WTC11 (cell line): ENCODE data around the gene FATE1. TPM values are rescaled to one million over a fixed set of nuclear protein-coding genes. Genes with fewer than 3 reads are reported as not detected.

Experiments used
- ATAC-seq: fragments of 200-7000 bp; cut with Tn5 transposase; 2 replicates; pipeline ENCODE4 v1.10.0; 2021; ENCODE audit warnings: mild to moderate bottlenecking, moderate library complexity
- CTCF ChIA-PET: fragments of 300-600 bp; sonication (Branson Sonifier 250); formaldehyde crosslinking; loops from one replicate; lab custom pipeline; 2021; ENCODE audit warnings: antibody characterized with exemption; lab: Charles Lee
- POLR2A ChIA-PET: fragments of 350-600 bp; sonication (Branson Sonifier 250); formaldehyde crosslinking; loops from one replicate; lab custom pipeline; 2021; ENCODE audit warnings: antibody characterized with exemption; lab: Charles Lee
- DNase-seq: peaks from one replicate; pipeline ENCODE4 v3.0.0; 2021; ENCODE audit warnings: low spot score
- H3K27ac Mint-ChIP-seq: 2 replicates; pipeline ENCODE4 v1.8.0; 2021; ENCODE audit warnings: mixed read lengths
- H3K27me3 Mint-ChIP-seq: 2 replicates; pipeline ENCODE4 v1.8.0; 2021; ENCODE audit warnings: low read depth, mild to moderate bottlenecking, moderate library complexity, mixed read lengths
- H3K36me3 Mint-ChIP-seq: 2 replicates; pipeline ENCODE4 v1.8.0; 2021; ENCODE audit warnings: mixed read lengths
- H3K4me1 Mint-ChIP-seq: 2 replicates; pipeline ENCODE4 v1.8.0; 2022; ENCODE audit warnings: mixed read lengths
- H3K4me3 Mint-ChIP-seq: 2 replicates; pipeline ENCODE4 v1.8.0; 2021; ENCODE audit warnings: mild to moderate bottlenecking, moderate library complexity, mixed read lengths
- H3K9me3 Mint-ChIP-seq: 2 replicates; pipeline ENCODE4 v1.8.0; 2021; ENCODE audit warnings: mixed read lengths
- ATF3 ChIP-seq: sonication (generic); formaldehyde crosslinking; conservative IDR thresholded peaks from 2 replicates; pipeline ENCODE4 v1.8.1; 2022; ENCODE audit warnings: mild to moderate bottlenecking, missing genetic modification reagents
- EMX1 ChIP-seq: fragments of 250-450 bp; sonication (Bioruptor Pico); IDR thresholded peaks from 2 replicates; pipeline ENCODE4 v1.8.0; 2021; ENCODE audit warnings: mild to moderate bottlenecking
- FOXJ3 ChIP-seq: sonication (generic); formaldehyde crosslinking; IDR thresholded peaks from 2 replicates; pipeline ENCODE4 v1.9.0; 2021; ENCODE audit warnings: missing genetic modification reagents, mild to moderate bottlenecking, borderline replicate concordance
- FOXP4 ChIP-seq: sonication (generic); formaldehyde crosslinking; IDR thresholded peaks from 2 replicates; pipeline ENCODE4 v1.8.0; 2022; ENCODE audit warnings: mild to moderate bottlenecking, missing genetic modification reagents
- HMGXB4 ChIP-seq: sonication (generic); formaldehyde crosslinking; IDR thresholded peaks from 2 replicates; pipeline ENCODE4 v1.8.1; 2023; ENCODE audit warnings: mild to moderate bottlenecking, moderate library complexity, missing genetic modification reagents
- JUN ChIP-seq: sonication (generic); formaldehyde crosslinking; IDR thresholded peaks from 2 replicates; pipeline ENCODE4 v1.8.0; 2023; ENCODE audit warnings: mild to moderate bottlenecking, missing genetic modification reagents
- MXD4 ChIP-seq: fragments of 250-450 bp; sonication (Bioruptor Pico); IDR thresholded peaks from 2 replicates; pipeline ENCODE4 v1.8.0; 2021; ENCODE audit warnings: mild to moderate bottlenecking, moderate library complexity, borderline replicate concordance
- NFATC4 ChIP-seq: fragments of 250-450 bp; sonication (Bioruptor Pico); IDR thresholded peaks from 2 replicates; pipeline ENCODE4 v1.9.0; 2021; ENCODE audit warnings: mild to moderate bottlenecking
- TP53 ChIP-seq: sonication (generic); formaldehyde crosslinking; IDR thresholded peaks from 2 replicates; pipeline ENCODE4 v1.8.1; 2023; ENCODE audit warnings: mild to moderate bottlenecking, missing genetic modification reagents
- ZNF219 ChIP-seq: sonication (generic); formaldehyde crosslinking; IDR thresholded peaks from 2 replicates; pipeline ENCODE4 v1.8.0; 2023; ENCODE audit warnings: missing genetic modification reagents, mild to moderate bottlenecking, borderline replicate concordance
- total RNA-seq: library from RNA; stranded (reverse); gene quantifications from 3 replicates; pipeline ENCODE4 v1.2.3, GENCODE V29; 2021
- TF ChIP-seq, protein P1 (sequence below): sonication (generic); formaldehyde crosslinking; IDR thresholded peaks from 2 replicates; pipeline ENCODE4 v1.8.0; 2022; ENCODE audit warnings: mild to moderate bottlenecking, missing genetic modification reagents
- TF ChIP-seq, protein P2 (sequence below): sonication (generic); formaldehyde crosslinking; IDR thresholded peaks from 2 replicates; pipeline ENCODE4 v1.8.1; 2022; ENCODE audit warnings: missing genetic modification reagents, borderline replicate concordance
- TF ChIP-seq, protein P3 (sequence below): sonication (generic); formaldehyde crosslinking; IDR thresholded peaks from 2 replicates; pipeline ENCODE4 v1.8.0; 2022; ENCODE audit warnings: missing genetic modification reagents
- TF ChIP-seq, protein P4 (sequence below): fragments of 250-450 bp; sonication (Bioruptor Pico); conservative IDR thresholded peaks from 2 replicates; pipeline ENCODE4 v1.9.0; 2021; ENCODE audit warnings: mild to moderate bottlenecking

FATE1 gene
- total RNA-seq, 1 experiment from 2014 or later = not detected

DNA sequence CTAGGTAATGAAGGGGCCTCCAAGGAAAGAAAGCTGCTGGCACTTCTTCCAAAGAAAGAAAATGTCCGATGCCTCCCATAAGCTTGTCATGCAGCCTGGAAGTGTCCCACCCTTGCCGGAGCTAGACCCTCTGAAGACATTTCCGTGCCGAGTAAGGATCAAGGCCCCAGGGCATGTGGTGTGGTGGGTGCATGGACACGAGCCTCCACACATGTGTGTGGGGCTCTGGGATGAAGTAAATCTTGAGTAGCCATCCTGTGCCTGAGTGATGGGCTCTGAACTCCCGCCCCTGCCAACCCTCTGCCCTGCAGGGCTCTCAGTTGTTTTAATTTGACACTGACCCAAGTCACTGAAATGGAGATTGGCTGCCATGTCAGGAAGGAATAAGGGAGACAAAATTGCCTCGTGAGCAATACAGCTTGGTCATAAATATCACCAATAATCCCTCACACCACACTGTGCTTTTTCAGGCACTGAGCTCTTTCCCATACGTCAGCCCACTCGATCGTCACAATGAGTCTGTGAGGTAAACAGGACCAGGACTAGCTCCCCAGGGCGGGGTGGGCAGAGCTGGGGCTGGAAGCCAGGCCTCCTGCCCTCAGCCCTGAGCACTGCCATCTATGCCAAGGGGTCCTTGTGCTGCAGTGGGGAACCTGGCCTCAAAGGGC is 43.3 kb downstream of the FATE1 start:
- DNase-seq (no peak), ATAC-seq (no peak)
- Mint-ChIP-seq H3K27ac (no peak overlapping the region), H3K4me3 (no peak overlapping the region), H3K27me3 (no peaks in the 10 kb centered on the region; the same call in 1 of the 2 replicates), H3K36me3 (no peaks in the 10 kb centered on the region), H3K9me3 (no peaks in the 10 kb centered on the region), H3K4me1 (no peaks in the 10 kb centered on the region; the same call in 1 of the 2 replicates)
- POLR2A ChIA-PET = no interaction called here
- TF ChIP-seq EMX1 (CRISPR knock-in tag) (no peak), HMGXB4 (CRISPR knock-in tag) (no peak), FOXJ3 (no peak), NFATC4 (no peak), ATF3 (CRISPR knock-in tag) (no peak)
- TF ChIP-seq, protein P1, sequence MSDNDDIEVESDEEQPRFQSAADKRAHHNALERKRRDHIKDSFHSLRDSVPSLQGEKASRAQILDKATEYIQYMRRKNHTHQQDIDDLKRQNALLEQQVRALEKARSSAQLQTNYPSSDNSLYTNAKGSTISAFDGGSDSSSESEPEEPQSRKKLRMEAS (CRISPR knock-in tag) = no peak
- CTCF ChIA-PET = no interaction called here

- Mint-ChIP-seq H3K27me3 (no peaks in the 10 kb centered on the region), H3K27ac (no peak overlapping the region), H3K4me1 (no peaks in the 10 kb centered on the region), H3K4me3 (no peak overlapping the region), H3K36me3 (no peaks in the 10 kb centered on the region), H3K9me3 (no peaks in the 10 kb centered on the region)
- no peak for TF ChIP-seq MXD4 (CRISPR knock-in tag)
- TF ChIP-seq, protein P2, sequence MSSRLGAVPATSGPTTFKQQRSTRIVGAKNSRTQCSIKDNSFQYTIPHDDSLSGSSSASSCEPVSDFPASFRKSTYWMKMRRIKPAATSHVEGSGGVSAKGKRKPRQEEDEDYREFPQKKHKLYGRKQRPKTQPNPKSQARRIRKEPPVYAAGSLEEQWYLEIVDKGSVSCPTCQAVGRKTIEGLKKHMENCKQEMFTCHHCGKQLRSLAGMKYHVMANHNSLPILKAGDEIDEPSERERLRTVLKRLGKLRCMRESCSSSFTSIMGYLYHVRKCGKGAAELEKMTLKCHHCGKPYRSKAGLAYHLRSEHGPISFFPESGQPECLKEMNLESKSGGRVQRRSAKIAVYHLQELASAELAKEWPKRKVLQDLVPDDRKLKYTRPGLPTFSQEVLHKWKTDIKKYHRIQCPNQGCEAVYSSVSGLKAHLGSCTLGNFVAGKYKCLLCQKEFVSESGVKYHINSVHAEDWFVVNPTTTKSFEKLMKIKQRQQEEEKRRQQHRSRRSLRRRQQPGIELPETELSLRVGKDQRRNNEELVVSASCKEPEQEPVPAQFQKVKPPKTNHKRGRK (CRISPR knock-in tag) = peak; percentile 79; the same call in 1 of the 2 replicates
- no peak for TF ChIP-seq FOXP4 (CRISPR knock-in tag)
- TF ChIP-seq, protein P3, sequence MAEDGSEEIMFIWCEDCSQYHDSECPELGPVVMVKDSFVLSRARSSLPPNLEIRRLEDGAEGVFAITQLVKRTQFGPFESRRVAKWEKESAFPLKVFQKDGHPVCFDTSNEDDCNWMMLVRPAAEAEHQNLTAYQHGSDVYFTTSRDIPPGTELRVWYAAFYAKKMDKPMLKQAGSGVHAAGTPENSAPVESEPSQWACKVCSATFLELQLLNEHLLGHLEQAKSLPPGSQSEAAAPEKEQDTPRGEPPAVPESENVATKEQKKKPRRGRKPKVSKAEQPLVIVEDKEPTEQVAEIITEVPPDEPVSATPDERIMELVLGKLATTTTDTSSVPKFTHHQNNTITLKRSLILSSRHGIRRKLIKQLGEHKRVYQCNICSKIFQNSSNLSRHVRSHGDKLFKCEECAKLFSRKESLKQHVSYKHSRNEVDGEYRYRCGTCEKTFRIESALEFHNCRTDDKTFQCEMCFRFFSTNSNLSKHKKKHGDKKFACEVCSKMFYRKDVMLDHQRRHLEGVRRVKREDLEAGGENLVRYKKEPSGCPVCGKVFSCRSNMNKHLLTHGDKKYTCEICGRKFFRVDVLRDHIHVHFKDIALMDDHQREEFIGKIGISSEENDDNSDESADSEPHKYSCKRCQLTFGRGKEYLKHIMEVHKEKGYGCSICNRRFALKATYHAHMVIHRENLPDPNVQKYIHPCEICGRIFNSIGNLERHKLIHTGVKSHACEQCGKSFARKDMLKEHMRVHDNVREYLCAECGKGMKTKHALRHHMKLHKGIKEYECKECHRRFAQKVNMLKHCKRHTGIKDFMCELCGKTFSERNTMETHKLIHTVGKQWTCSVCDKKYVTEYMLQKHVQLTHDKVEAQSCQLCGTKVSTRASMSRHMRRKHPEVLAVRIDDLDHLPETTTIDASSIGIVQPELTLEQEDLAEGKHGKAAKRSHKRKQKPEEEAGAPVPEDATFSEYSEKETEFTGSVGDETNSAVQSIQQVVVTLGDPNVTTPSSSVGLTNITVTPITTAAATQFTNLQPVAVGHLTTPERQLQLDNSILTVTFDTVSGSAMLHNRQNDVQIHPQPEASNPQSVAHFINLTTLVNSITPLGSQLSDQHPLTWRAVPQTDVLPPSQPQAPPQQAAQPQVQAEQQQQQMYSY (CRISPR knock-in tag) = no peak
- POLR2A ChIA-PET = no interaction called here
- no peak for DNase-seq
- ATAC-seq = no peak
- CTCF ChIA-PET = interaction anchor here (0.7 to 1.1 kb wide), 2 partner anchors 14 to 878 kb away, joined by 3 read pairs; no protein-coding TSS in a partner anchor
Observed at GRCh38 chrX:151762802-151763201, 47.0 kb downstream of the FATE1 start.

DNA sequence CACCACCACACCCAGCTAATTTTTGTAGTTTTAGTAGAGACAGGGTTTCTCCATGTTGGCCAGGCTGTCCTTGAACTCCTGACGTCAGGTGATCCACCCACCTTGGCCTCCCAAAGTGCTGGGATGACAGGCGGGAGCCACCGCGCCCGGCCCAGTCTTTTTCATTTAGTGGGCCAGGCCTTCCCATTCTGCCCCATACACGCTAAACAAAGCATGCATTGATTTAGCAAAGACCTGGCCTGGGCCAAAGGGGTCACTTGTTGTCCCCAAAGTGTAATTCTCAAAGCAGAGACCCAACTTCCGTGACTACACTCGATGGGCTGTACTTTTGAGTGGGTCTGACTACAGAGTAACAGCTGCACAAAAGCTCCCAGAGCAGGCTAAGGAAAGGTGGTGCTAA is 47.9 kb downstream of the FATE1 start:
- ChIA-PET CTCF (interaction anchor here (1.5 kb wide), 1 partner anchor 10 kb away, joined by 5 read pairs; no protein-coding TSS in a partner anchor), POLR2A (no interaction called here)
- no peak for DNase-seq
- no peak for ATAC-seq
- H3K27ac Mint-ChIP-seq = no peak overlapping the region
- no peaks in the 10 kb centered on the region for H3K27me3 Mint-ChIP-seq
- no peak overlapping the region for H3K4me3 Mint-ChIP-seq
- no peaks in the 10 kb centered on the region for H3K4me1 Mint-ChIP-seq
- H3K9me3 Mint-ChIP-seq = peaks cover 2% of the 10 kb centered on the region; the same call in 1 of the 2 replicates
- H3K36me3 Mint-ChIP-seq = no peaks in the 10 kb centered on the region
- no peak for TF ChIP-seq TP53 (CRISPR knock-in tag)
- TF ChIP-seq JUN (CRISPR knock-in tag) = no peak
- TF ChIP-seq ZNF219 (CRISPR knock-in tag) = no peak
- TF ChIP-seq, protein P4, sequence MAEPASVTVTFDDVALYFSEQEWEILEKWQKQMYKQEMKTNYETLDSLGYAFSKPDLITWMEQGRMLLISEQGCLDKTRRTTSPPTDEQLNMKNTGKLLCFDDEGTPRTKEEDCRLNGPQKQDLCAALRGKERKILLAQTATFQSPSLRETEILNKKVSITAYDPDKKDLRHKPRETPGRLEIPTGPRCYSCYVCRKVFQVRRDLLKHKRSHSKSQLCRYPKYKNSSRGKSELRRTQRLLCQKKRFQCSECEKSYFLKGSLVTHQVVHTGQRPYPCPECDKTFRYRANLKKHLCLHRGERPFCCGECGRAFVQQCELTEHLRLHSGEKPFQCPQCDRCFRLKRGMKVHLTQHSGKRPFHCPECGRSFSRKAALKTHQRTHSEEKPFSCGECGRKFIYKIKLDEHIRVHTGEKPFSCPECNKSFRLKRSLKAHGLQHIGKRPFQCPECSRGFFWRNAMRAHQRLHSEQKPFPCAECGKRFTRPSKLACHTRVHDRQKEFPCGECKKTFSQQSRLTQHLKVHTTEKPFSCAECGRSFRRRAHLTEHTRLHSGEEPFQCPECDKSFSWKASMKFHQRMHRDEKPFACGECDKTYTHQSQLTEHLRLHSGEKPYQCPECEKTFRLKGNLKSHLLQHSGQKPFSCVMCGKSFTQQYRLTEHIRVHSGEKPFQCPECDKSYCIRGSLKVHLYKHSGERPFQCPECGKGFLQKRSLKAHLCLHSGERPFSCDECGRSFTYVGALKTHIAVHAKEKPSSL = no peak
- TF ChIP-seq HMGXB4 (CRISPR knock-in tag) = no peak
